K562 (cell line): ENCODE measurements around the gene SPATS2L.

Experiments used
- CTCF ChIP-seq, 3 experiments: IDR thresholded peaks in 2 of 3; conservative IDR thresholded peaks in 1 of 3; 2 replicates each; pipeline ENCODE4 v1.5.1; 2011 to 2012; ENCODE audit warnings: low read length in 3 of 3, mild to moderate bottlenecking in 3 of 3, control low read depth in 2 of 3, improper control_type of control experiment in 1 of 3, inconsistent platforms in 1 of 3, low read depth in 1 of 3, mixed read lengths in 1 of 3, moderate library complexity in 1 of 3; ENCODE audit not compliant: insufficient read depth in 2 of 3
- MAFF ChIP-seq: IDR thresholded peaks from 2 replicates; pipeline ENCODE4 v1.6.1; 2012; ENCODE audit warnings: low read length, improper control_type of control experiment
- NR2C2 ChIP-seq, 2 experiments: fragments of 200-800 bp in 1 of 2; sonication (Bioruptor generic) in 1 of 2; sonication (generic) in 1 of 2; formaldehyde crosslinking in 1 of 2; IDR thresholded peaks; 2 replicates each; pipeline versions ENCODE4 v1.6.1 to v1.8.0; 2016 to 2022; ENCODE audit warnings: mild to moderate bottlenecking in 1 of 2, missing compliant biosample characterization in 1 of 2, missing genetic modification characterization in 1 of 2, missing genetic modification reagents in 1 of 2
- POLR2AphosphoS5 ChIP-seq: IDR thresholded peaks from 2 replicates; pipeline ENCODE4 v1.6.1; 2011; ENCODE audit warnings: mild to moderate bottlenecking, low read depth, low read length, moderate library complexity; ENCODE audit not compliant: control insufficient read depth, insufficient read depth
- RFX5 ChIP-seq: IDR thresholded peaks from 2 replicates; pipeline ENCODE4 v1.6.1; 2011; ENCODE audit warnings: low read depth, mild to moderate bottlenecking, improper control_type of control experiment, low read length
- SIN3B ChIP-seq: fragments of 450-650 bp; IDR thresholded peaks from 2 replicates; pipeline ENCODE4 v1.6.1; 2017; ENCODE audit warnings: low read depth, mild to moderate bottlenecking, moderate library complexity
- ZNF121 ChIP-seq: sonication (generic); formaldehyde crosslinking; conservative IDR thresholded peaks from 2 replicates; pipeline ENCODE4 v1.8.0; 2022; ENCODE audit warnings: missing genetic modification reagents
- TF ChIP-seq, protein P1 (sequence below): fragments of 450-650 bp; formaldehyde crosslinking; IDR thresholded peaks from 2 replicates; pipeline ENCODE4 v1.4.0; 2022; ENCODE audit warnings: missing genetic modification characterization

GRCh38 chr2:200349868-200350267 is 43.4 kb downstream of the SPATS2L start:
- no peak for TF ChIP-seq ZNF121 (CRISPR knock-in tag)
- no peak for TF ChIP-seq NR2C2 (CRISPR knock-in tag; IDR thresholded peaks at IDR 0.05)
- no peak for TF ChIP-seq NR2C2 (tag; IDR thresholded peaks at IDR 0.05)
- TF ChIP-seq, protein P1, sequence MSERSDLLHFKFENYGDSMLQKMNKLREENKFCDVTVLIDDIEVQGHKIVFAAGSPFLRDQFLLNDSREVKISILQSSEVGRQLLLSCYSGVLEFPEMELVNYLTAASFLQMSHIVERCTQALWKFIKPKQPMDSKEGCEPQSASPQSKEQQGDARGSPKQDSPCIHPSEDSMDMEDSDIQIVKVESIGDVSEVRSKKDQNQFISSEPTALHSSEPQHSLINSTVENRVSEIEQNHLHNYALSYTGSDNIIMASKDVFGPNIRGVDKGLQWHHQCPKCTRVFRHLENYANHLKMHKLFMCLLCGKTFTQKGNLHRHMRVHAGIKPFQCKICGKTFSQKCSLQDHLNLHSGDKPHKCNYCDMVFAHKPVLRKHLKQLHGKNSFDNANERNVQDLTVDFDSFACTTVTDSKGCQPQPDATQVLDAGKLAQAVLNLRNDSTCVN (CRISPR knock-in tag), result no peak
- TF ChIP-seq RFX5, result no peak
- no peak for TF ChIP-seq POLR2AphosphoS5
- no peak for TF ChIP-seq MAFF
- TF ChIP-seq CTCF (IDR thresholded peaks at IDR 0.05 in 2 of 3, conservative IDR thresholded peaks at IDR 0.05 in 1 of 3; ENCODE audit: insufficient read depth in 2 of 3, low read depth in 1 of 3, low read length in 3 of 3), result no peak
- TF ChIP-seq SIN3B, result no peak
